WTC11 (cell line): ENCODE measurements around the gene TMEM31. TPM values are rescaled to one million over a fixed set of nuclear protein-coding genes. Genes with fewer than 3 reads are reported as not detected.

Experiments
- ATAC-seq: fragments of 200-7000 bp; cut with Tn5 transposase; 2 replicates; pipeline ENCODE4 v1.10.0; 2021; ENCODE audit warnings: mild to moderate bottlenecking, moderate library complexity
- CTCF ChIA-PET: fragments of 300-600 bp; sonication (Branson Sonifier 250); formaldehyde crosslinking; loops from one replicate; lab custom pipeline; 2021; ENCODE audit warnings: antibody characterized with exemption; lab: Charles Lee
- POLR2A ChIA-PET: fragments of 350-600 bp; sonication (Branson Sonifier 250); formaldehyde crosslinking; loops from one replicate; lab custom pipeline; 2021; ENCODE audit warnings: antibody characterized with exemption; lab: Charles Lee
- DNase-seq: peaks from one replicate; pipeline ENCODE4 v3.0.0; 2021; ENCODE audit warnings: low spot score
- H3K27ac Mint-ChIP-seq: 2 replicates; pipeline ENCODE4 v1.8.0; 2021; ENCODE audit warnings: mixed read lengths
- H3K27me3 Mint-ChIP-seq: 2 replicates; pipeline ENCODE4 v1.8.0; 2021; ENCODE audit warnings: low read depth, mild to moderate bottlenecking, moderate library complexity, mixed read lengths
- H3K36me3 Mint-ChIP-seq: 2 replicates; pipeline ENCODE4 v1.8.0; 2021; ENCODE audit warnings: mixed read lengths
- H3K4me1 Mint-ChIP-seq: 2 replicates; pipeline ENCODE4 v1.8.0; 2022; ENCODE audit warnings: mixed read lengths
- H3K4me3 Mint-ChIP-seq: 2 replicates; pipeline ENCODE4 v1.8.0; 2021; ENCODE audit warnings: mild to moderate bottlenecking, moderate library complexity, mixed read lengths
- H3K9me3 Mint-ChIP-seq: 2 replicates; pipeline ENCODE4 v1.8.0; 2021; ENCODE audit warnings: mixed read lengths
- ATF2 ChIP-seq: sonication (generic); formaldehyde crosslinking; IDR thresholded peaks from 2 replicates; pipeline ENCODE4 v1.8.1; 2022; ENCODE audit warnings: low read depth, missing genetic modification reagents, borderline replicate concordance
- ATF3 ChIP-seq: sonication (generic); formaldehyde crosslinking; conservative IDR thresholded peaks from 2 replicates; pipeline ENCODE4 v1.8.1; 2022; ENCODE audit warnings: mild to moderate bottlenecking, missing genetic modification reagents
- ATF6 ChIP-seq: sonication (generic); formaldehyde crosslinking; IDR thresholded peaks from 2 replicates; pipeline ENCODE4 v1.8.1; 2023; ENCODE audit warnings: mild to moderate bottlenecking, missing genetic modification reagents
- CBFB ChIP-seq: sonication (generic); formaldehyde crosslinking; IDR thresholded peaks from 2 replicates; pipeline ENCODE4 v1.8.1; 2022; ENCODE audit warnings: mild to moderate bottlenecking, low read depth, missing genetic modification reagents
- CREB1 ChIP-seq: sonication (generic); formaldehyde crosslinking; IDR thresholded peaks from 2 replicates; pipeline ENCODE4 v1.8.0; 2023; ENCODE audit warnings: mild to moderate bottlenecking, missing genetic modification reagents
- IRF1 ChIP-seq: sonication (generic); formaldehyde crosslinking; IDR thresholded peaks from 2 replicates; pipeline ENCODE4 v1.8.0; 2023; ENCODE audit warnings: missing genetic modification reagents
- JAZF1 ChIP-seq: fragments of 250-450 bp; sonication (Bioruptor Pico); IDR thresholded peaks from 2 replicates; pipeline ENCODE4 v1.9.0; 2021; ENCODE audit warnings: moderate library complexity, mild to moderate bottlenecking, inconsistent platforms
- JUN ChIP-seq: sonication (generic); formaldehyde crosslinking; IDR thresholded peaks from 2 replicates; pipeline ENCODE4 v1.8.0; 2023; ENCODE audit warnings: mild to moderate bottlenecking, missing genetic modification reagents
- KAT7 ChIP-seq: sonication (generic); formaldehyde crosslinking; IDR thresholded peaks from 2 replicates; pipeline ENCODE4 v1.8.1; 2023; ENCODE audit warnings: missing genetic modification reagents, mild to moderate bottlenecking, borderline replicate concordance
- MXD4 ChIP-seq: fragments of 250-450 bp; sonication (Bioruptor Pico); IDR thresholded peaks from 2 replicates; pipeline ENCODE4 v1.8.0; 2021; ENCODE audit warnings: mild to moderate bottlenecking, moderate library complexity, borderline replicate concordance
- NFATC4 ChIP-seq: fragments of 250-450 bp; sonication (Bioruptor Pico); IDR thresholded peaks from 2 replicates; pipeline ENCODE4 v1.9.0; 2021; ENCODE audit warnings: mild to moderate bottlenecking
- NR1H2 ChIP-seq: sonication (generic); formaldehyde crosslinking; IDR thresholded peaks from 2 replicates; pipeline ENCODE4 v1.9.0; 2021; ENCODE audit warnings: mild to moderate bottlenecking, moderate library complexity, missing genetic modification reagents
- NR2C2 ChIP-seq: sonication (generic); formaldehyde crosslinking; IDR thresholded peaks from 2 replicates; pipeline ENCODE4 v1.8.0; 2022; ENCODE audit warnings: mild to moderate bottlenecking, missing genetic modification reagents
- PRDM15 ChIP-seq: sonication (generic); formaldehyde crosslinking; IDR thresholded peaks from 2 replicates; pipeline ENCODE4 v1.8.0; 2022; ENCODE audit warnings: missing genetic modification reagents
- PRRX2 ChIP-seq: fragments of 250-450 bp; sonication (Bioruptor Pico); IDR thresholded peaks from 2 replicates; pipeline ENCODE4 v1.8.0; 2021; ENCODE audit warnings: mild to moderate bottlenecking
- SP1 ChIP-seq: sonication (generic); formaldehyde crosslinking; conservative IDR thresholded peaks from 2 replicates; pipeline ENCODE4 v1.8.1; 2022; ENCODE audit warnings: missing genetic modification reagents
- ZNF138 ChIP-seq: sonication (generic); formaldehyde crosslinking; conservative IDR thresholded peaks from 2 replicates; pipeline ENCODE4 v1.8.1; 2022; ENCODE audit warnings: mild to moderate bottlenecking, moderate library complexity, missing genetic modification reagents
- ZNF532 ChIP-seq: fragments of 250-450 bp; sonication (Bioruptor Pico); IDR thresholded peaks from 2 replicates; pipeline ENCODE4 v1.9.0; 2021; ENCODE audit warnings: mild to moderate bottlenecking, borderline replicate concordance
- ZNF671 ChIP-seq: fragments of 250-450 bp; sonication (Bioruptor Pico); IDR thresholded peaks from 2 replicates; pipeline ENCODE4 v1.8.0; 2021; ENCODE audit warnings: mild to moderate bottlenecking
- ZSCAN18 ChIP-seq: fragments of 250-450 bp; sonication (Bioruptor Pico); IDR thresholded peaks from 2 replicates; pipeline ENCODE4 v2.1.2; 2022; ENCODE audit warnings: mild to moderate bottlenecking, moderate library complexity
- total RNA-seq: library from RNA; stranded (reverse); gene quantifications from 3 replicates; pipeline ENCODE4 v1.2.3, GENCODE V29; 2021

The TMEM31 gene
- total RNA-seq, 1 experiment from 2014 or later: 0.24 TPM

GRCh38 chrX:103704863-103705262 is 5.8 kb upstream of the TMEM31 start (continued):
- no peak for TF ChIP-seq ZSCAN18
- TF ChIP-seq SP1 (CRISPR knock-in tag): no peak
- TF ChIP-seq ATF6 (CRISPR knock-in tag): no peak
- TF ChIP-seq ATF2 (CRISPR knock-in tag): no peak
- TF ChIP-seq ZNF532 (CRISPR knock-in tag): no peak
- TF ChIP-seq IRF1: no peak
- no peak for TF ChIP-seq PRRX2 (CRISPR knock-in tag)
- TF ChIP-seq NR1H2 (CRISPR knock-in tag): no peak
- TF ChIP-seq MXD4: no peak
- TF ChIP-seq ZNF138 (CRISPR knock-in tag): no peak
- TF ChIP-seq ZNF671 (CRISPR knock-in tag): no peak
- TF ChIP-seq KAT7 (CRISPR knock-in tag): no peak

GRCh38 chrX:103716962-103717361 is 6.3 kb downstream of the TMEM31 start:
- ChIA-PET POLR2A (no interaction called here), CTCF (no interaction called here)
- H3K4me3 Mint-ChIP-seq: no peak overlapping the region
- ATAC-seq (no peak), DNase-seq (no peak)
- no peaks in the 10 kb centered on the region for H3K36me3 Mint-ChIP-seq
- no peak for TF ChIP-seq JUN
- TF ChIP-seq PRDM15 (CRISPR knock-in tag): no peak
- TF ChIP-seq JAZF1 (CRISPR knock-in tag): no peak
- TF ChIP-seq NFATC4 (CRISPR knock-in tag): no peak
- no peak for TF ChIP-seq CREB1 (CRISPR knock-in tag)
- TF ChIP-seq ATF3 (CRISPR knock-in tag): no peak
- TF ChIP-seq NR2C2 (CRISPR knock-in tag): no peak
- no peak for TF ChIP-seq CBFB (CRISPR knock-in tag)
- H3K27ac Mint-ChIP-seq: no peak overlapping the region
- peaks cover 11% of the 10 kb centered on the region for H3K4me1 Mint-ChIP-seq
- H3K27me3 Mint-ChIP-seq: peaks cover 3% of the 10 kb centered on the region; the same call in 1 of the 2 replicates
- no peaks in the 10 kb centered on the region for H3K9me3 Mint-ChIP-seq
